Caco-2 (cell line): Measurements from ENCODE around the gene BANK1. TPM values are rescaled to one million over a fixed set of nuclear protein-coding genes. Genes with fewer than 3 reads are reported as not detected.
A peak's percentile ranks its signal among the peaks of the same experiment; 100 is the strongest.

Experiments used
- BruUV-seq: library from RNA; stranded (reverse); fragments of 400-500 nt; replicated peaks from 2 replicates; lab custom pipeline; 2021; lab: Mats Ljungman, UMichigan
- CTCF ChIA-PET: fragments of 300-600 bp; sonication (Branson Sonifier 250); formaldehyde crosslinking; loops from one replicate; lab custom pipeline; 2022; ENCODE audit warnings: antibody characterized with exemption; lab: Charles Lee
- POLR2A ChIA-PET: fragments of 300-600 bp; sonication (Branson Sonifier 250); formaldehyde crosslinking; loops from one replicate; lab custom pipeline; 2022; ENCODE audit warnings: antibody characterized with exemption; lab: Charles Lee
- DNase-seq, 2 experiments: peaks; one replicate each; pipeline versions ENCODE4 v3.0.0 to v3.0.0-alpha.2; 2020 to 2022
- H3K27me3 ChIP-seq: replicated peaks from 2 replicates; pipeline ENCODE4 v1.6.0; 2011; ENCODE audit warnings: low read length; ENCODE audit not compliant: control insufficient read depth, insufficient read depth
- H3K36me3 ChIP-seq: 2 replicates; pipeline ENCODE4 v1.5.1; 2011; ENCODE audit warnings: low read length; ENCODE audit not compliant: control insufficient read depth, insufficient read depth
- H3K4me1 ChIP-seq: fragments of 250-450 bp; sonication (Bioruptor Pico); 2 replicates; pipeline ENCODE4 v1.5.1; 2020; ENCODE audit warnings: mild to moderate bottlenecking
- H3K4me3 ChIP-seq: 2 replicates; pipeline ENCODE4 v1.5.1; 2011; ENCODE audit warnings: low read depth, mild to moderate bottlenecking, control low read depth, low read length
- H3K9me3 ChIP-seq: fragments of 250-450 bp; sonication (Bioruptor Pico); 2 replicates; pipeline ENCODE4 v1.5.1; 2020; ENCODE audit warnings: mild to moderate bottlenecking, moderate library complexity
- H3K27ac Mint-ChIP-seq: one replicate; pipeline ENCODE4 v1.8.0; 2022; ENCODE audit warnings: mixed read lengths; ENCODE audit not compliant: unreplicated experiment
- H3K27me3 Mint-ChIP-seq: one replicate; pipeline ENCODE4 v1.8.0; 2022; ENCODE audit warnings: mixed read lengths; ENCODE audit not compliant: insufficient read depth, unreplicated experiment
- H3K36me3 Mint-ChIP-seq: one replicate; pipeline ENCODE4 v1.8.0; 2022; ENCODE audit warnings: mild to moderate bottlenecking, mixed read lengths; ENCODE audit not compliant: insufficient read depth, unreplicated experiment
- H3K4me1 Mint-ChIP-seq: one replicate; pipeline ENCODE4 v1.8.0; 2022; ENCODE audit warnings: low read depth, mixed read lengths; ENCODE audit not compliant: unreplicated experiment
- H3K4me3 Mint-ChIP-seq: one replicate; pipeline ENCODE4 v1.8.0; 2022; ENCODE audit warnings: mild to moderate bottlenecking, moderate library complexity, mixed read lengths; ENCODE audit not compliant: unreplicated experiment
- H3K9me3 Mint-ChIP-seq: one replicate; pipeline ENCODE4 v1.8.0; 2022; ENCODE audit warnings: mixed read lengths; ENCODE audit not compliant: unreplicated experiment
- intact Hi-C: fragments of 100-400 bp; cut with micrococcal nuclease; formaldehyde crosslinking; loops from one replicate; pipeline ENCODE4 v1.10.0; 2022; ENCODE audit not compliant: unreplicated experiment
- total RNA-seq: library from RNA; stranded (reverse); gene quantifications from 2 replicates; pipeline ENCODE4 v1.2.3, GENCODE V29; 2022
- TF ChIP-seq, protein P1 (sequence below), 2 experiments: fragments of 200-600 bp in 1 of 2; IDR thresholded peaks; 1 replicate in 1 of 2; 2 replicates in 1 of 2; pipeline versions ENCODE4 v1.5.1 to v1.8.0; 2011 to 2022; ENCODE audit warnings: antibody characterized with exemption in 1 of 2, control low read depth in 1 of 2, inconsistent platforms in 1 of 2, low read depth in 1 of 2, low read length in 1 of 2, mild to moderate bottlenecking in 1 of 2, moderate library complexity in 1 of 2; ENCODE audit not compliant: insufficient read depth in 1 of 2, severe bottlenecking in 1 of 2, unreplicated experiment in 1 of 2

Gene BANK1
- total RNA-seq, 1 experiment from 2014 or later: 5.7 TPM

DNA sequence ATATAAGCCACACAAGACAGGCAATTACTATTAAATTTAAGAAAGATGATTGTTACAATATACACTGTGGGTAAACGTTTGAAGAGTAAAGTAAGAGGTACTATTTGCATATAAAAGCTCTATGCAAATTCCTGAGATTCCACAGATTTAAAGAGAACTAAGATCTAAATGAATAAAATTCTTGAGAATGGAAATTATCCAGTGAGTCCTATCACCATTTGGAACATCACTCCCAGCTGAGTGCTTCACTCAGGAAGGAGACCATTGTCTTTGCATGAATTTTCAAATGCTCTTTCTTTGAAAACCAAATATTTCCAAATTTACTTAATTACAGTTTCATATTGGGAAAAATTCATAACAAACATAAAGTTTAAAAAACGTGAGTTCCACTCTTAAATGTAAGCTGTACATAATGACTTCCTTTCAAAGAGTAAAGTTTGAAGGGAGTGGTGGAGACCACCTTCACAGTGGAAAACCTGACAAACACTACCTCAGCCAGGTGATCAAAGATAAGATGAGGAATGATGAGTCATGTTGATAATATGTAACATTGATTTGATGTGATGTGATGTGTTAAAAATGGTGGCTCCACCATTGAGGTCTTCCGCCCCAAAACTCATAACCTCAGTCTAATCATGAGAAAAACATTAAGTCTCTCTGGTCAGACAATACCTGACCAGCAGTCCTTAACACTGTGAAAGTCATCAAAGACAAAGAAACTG lies 159.9 kb downstream of the BANK1 start:
- Mint-ChIP-seq H3K36me3 (peaks cover 8% of the 10 kb centered on the region), H3K27ac (no peak overlapping the region), H3K9me3 (no peaks in the 10 kb centered on the region), H3K4me3 (no peak overlapping the region), H3K4me1 (peaks cover 19% of the 10 kb centered on the region), H3K27me3 (no peaks in the 10 kb centered on the region)
- no peaks in the 10 kb centered on the region for H3K36me3 ChIP-seq
- POLR2A ChIA-PET: no interaction called here
- no peaks in the 10 kb centered on the region for H3K27me3 ChIP-seq
- CTCF ChIA-PET: no interaction called here
- TF ChIP-seq, protein P1, sequence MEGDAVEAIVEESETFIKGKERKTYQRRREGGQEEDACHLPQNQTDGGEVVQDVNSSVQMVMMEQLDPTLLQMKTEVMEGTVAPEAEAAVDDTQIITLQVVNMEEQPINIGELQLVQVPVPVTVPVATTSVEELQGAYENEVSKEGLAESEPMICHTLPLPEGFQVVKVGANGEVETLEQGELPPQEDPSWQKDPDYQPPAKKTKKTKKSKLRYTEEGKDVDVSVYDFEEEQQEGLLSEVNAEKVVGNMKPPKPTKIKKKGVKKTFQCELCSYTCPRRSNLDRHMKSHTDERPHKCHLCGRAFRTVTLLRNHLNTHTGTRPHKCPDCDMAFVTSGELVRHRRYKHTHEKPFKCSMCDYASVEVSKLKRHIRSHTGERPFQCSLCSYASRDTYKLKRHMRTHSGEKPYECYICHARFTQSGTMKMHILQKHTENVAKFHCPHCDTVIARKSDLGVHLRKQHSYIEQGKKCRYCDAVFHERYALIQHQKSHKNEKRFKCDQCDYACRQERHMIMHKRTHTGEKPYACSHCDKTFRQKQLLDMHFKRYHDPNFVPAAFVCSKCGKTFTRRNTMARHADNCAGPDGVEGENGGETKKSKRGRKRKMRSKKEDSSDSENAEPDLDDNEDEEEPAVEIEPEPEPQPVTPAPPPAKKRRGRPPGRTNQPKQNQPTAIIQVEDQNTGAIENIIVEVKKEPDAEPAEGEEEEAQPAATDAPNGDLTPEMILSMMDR (IDR thresholded peaks at IDR 0.05; ENCODE audit: insufficient read depth in 1 of 2, low read depth in 1 of 2, low read length in 1 of 2, severe bottlenecking in 1 of 2, unreplicated experiment in 1 of 2): no peak
- no TSS peak for BruUV-seq
- intact Hi-C loops: loop anchor here (10.0 kb wide), 1 partner anchor 176 kb away; no protein-coding TSS in a partner anchor
- no peak for DNase-seq
- H3K4me1 ChIP-seq: peaks cover 40% of the 10 kb centered on the region
- H3K4me3 ChIP-seq: no peak overlapping the region
- H3K9me3 ChIP-seq: no peaks in the 10 kb centered on the region

DNA sequence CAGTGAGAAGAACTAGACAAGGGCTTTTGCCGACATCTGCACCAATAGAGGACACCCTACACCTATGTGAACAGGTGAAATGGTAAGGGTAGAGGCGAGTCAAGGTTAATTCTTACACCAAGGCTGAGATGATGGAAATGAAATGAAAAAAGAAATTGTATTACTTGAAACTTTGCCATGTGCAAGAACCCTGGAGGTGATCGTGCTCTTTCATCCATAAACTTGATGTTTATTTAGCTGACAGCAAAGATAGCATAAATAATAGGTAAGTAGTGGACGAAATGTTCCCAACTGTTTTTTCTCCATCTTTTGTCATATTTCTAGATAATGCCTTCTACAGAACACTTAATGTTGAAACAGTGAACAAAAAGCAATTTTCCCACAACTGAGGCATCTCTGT lies 162.5 kb downstream of the BANK1 start:
- no peaks in the 10 kb centered on the region for H3K27me3 ChIP-seq
- Mint-ChIP-seq H3K4me1 (peaks cover 19% of the 10 kb centered on the region), H3K36me3 (peaks cover 8% of the 10 kb centered on the region), H3K9me3 (no peaks in the 10 kb centered on the region), H3K27ac (no peak overlapping the region), H3K4me3 (no peak overlapping the region), H3K27me3 (no peaks in the 10 kb centered on the region)
- ChIA-PET POLR2A (no interaction called here), CTCF (no interaction called here)
- intact Hi-C loops: loop anchor here (10.0 kb wide), 1 partner anchor 178 kb away; no protein-coding TSS in a partner anchor
- no TSS peak for BruUV-seq
- TF ChIP-seq, protein P1 (IDR thresholded peaks at IDR 0.05; ENCODE audit: insufficient read depth in 1 of 2, low read depth in 1 of 2, low read length in 1 of 2, severe bottlenecking in 1 of 2, unreplicated experiment in 1 of 2): no peak
- no peak for DNase-seq
- peaks cover 43% of the 10 kb centered on the region for H3K4me1 ChIP-seq
- no peaks in the 10 kb centered on the region for H3K36me3 ChIP-seq
- H3K9me3 ChIP-seq: no peaks in the 10 kb centered on the region
- no peak overlapping the region for H3K4me3 ChIP-seq

DNA sequence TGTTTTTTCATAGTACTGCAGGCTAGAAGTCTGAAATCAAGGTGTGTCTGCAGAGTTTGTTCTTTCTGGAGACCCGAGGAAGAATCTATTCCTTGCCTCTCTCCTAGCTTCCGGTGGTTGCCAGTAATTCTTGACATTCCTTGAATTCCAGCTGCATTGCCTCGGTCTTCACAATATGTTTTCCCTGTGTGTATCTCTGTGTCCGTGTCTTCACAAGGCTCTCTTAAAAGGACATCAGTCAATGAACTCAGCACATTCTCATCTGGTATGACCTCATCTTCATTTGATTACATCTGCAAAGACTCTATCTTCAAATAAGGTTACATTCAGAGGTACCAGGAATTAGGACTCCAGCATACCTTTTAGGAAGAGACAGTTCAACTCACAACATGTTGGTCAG lies 163.4 kb downstream of the BANK1 start:
- H3K27ac Mint-ChIP-seq: peak overlapping the region; percentile 96
- ChIA-PET POLR2A (no interaction called here), CTCF (no interaction called here)
- H3K27me3 Mint-ChIP-seq: no peaks in the 10 kb centered on the region
- peaks cover 19% of the 10 kb centered on the region for H3K4me1 Mint-ChIP-seq
- H3K36me3 ChIP-seq: no peaks in the 10 kb centered on the region
- intact Hi-C loops: loop anchor here (1.0 to 10.0 kb wide), 3 partner anchors 17 to 179 kb away; no protein-coding TSS in a partner anchor
- H3K9me3 ChIP-seq: no peaks in the 10 kb centered on the region
- peak overlapping the region; percentile 50 for H3K4me3 Mint-ChIP-seq
- no peak overlapping the region for H3K4me3 ChIP-seq
- no peaks in the 10 kb centered on the region for H3K9me3 Mint-ChIP-seq
- BruUV-seq: no TSS peak
- H3K36me3 Mint-ChIP-seq: peaks cover 8% of the 10 kb centered on the region
- DNase-seq: peak; percentile 52 to 65
- peaks cover 43% of the 10 kb centered on the region for H3K4me1 ChIP-seq
- TF ChIP-seq, protein P1 (IDR thresholded peaks at IDR 0.05; ENCODE audit: insufficient read depth in 1 of 2, low read depth in 1 of 2, low read length in 1 of 2, severe bottlenecking in 1 of 2, unreplicated experiment in 1 of 2): no peak
- H3K27me3 ChIP-seq: no peaks in the 10 kb centered on the region
